Right lobe of liver (tissue), 4 donors: Measurements from ENCODE around the gene STK10.

Source experiments
- POLR2A ChIP-seq: fragments of 450-650 bp; IDR thresholded peaks from one replicate; pipeline ENCODE4 v1.6.1; 2017; ENCODE audit warnings: antibody characterized with exemption, mild to moderate bottlenecking
- TF ChIP-seq, protein P1 (sequence below), 4 donors: fragments of 200-600 bp in 3 of 4; fragments of 450-650 bp in 1 of 4; IDR thresholded peaks; one replicate each; pipeline versions ENCODE4 v1.5.1 to v1.8.0; 2016 to 2022; ENCODE audit warnings: antibody characterized with exemption in 4 of 4, mild to moderate bottlenecking in 2 of 4
- donor health status: DM: no; HTN: no; CAD: no.
- donor health status: DM: no; HTN: no; CAD: no.
- donor health status: DM: no; HTN: yes; CAD: no.

DNA sequence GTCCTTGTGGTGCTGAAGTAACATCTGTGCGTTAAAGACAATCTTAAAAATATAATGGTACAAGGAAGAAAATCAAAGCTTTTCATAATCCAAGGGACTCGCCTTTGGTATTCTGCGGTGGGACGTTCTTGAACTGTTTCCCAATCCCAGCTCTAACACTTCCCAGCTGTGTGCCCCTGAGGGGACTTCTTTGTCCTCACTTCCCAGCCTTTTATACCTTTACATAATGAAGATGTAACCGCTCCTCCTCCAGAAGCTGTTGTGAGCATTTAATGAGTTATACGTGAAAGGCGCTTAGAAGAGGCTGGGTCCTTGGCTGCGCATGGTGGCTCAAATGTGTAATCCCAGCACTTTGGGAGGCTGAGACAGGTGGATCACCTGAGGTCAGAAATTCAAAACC lies 16.9 kb downstream of the STK10 start:
- TF ChIP-seq, protein P1, sequence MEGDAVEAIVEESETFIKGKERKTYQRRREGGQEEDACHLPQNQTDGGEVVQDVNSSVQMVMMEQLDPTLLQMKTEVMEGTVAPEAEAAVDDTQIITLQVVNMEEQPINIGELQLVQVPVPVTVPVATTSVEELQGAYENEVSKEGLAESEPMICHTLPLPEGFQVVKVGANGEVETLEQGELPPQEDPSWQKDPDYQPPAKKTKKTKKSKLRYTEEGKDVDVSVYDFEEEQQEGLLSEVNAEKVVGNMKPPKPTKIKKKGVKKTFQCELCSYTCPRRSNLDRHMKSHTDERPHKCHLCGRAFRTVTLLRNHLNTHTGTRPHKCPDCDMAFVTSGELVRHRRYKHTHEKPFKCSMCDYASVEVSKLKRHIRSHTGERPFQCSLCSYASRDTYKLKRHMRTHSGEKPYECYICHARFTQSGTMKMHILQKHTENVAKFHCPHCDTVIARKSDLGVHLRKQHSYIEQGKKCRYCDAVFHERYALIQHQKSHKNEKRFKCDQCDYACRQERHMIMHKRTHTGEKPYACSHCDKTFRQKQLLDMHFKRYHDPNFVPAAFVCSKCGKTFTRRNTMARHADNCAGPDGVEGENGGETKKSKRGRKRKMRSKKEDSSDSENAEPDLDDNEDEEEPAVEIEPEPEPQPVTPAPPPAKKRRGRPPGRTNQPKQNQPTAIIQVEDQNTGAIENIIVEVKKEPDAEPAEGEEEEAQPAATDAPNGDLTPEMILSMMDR (IDR thresholded peaks at IDR 0.05), result no peak
- no peak for TF ChIP-seq POLR2A
